ENCODE results near the gene CELF3.

DNA sequence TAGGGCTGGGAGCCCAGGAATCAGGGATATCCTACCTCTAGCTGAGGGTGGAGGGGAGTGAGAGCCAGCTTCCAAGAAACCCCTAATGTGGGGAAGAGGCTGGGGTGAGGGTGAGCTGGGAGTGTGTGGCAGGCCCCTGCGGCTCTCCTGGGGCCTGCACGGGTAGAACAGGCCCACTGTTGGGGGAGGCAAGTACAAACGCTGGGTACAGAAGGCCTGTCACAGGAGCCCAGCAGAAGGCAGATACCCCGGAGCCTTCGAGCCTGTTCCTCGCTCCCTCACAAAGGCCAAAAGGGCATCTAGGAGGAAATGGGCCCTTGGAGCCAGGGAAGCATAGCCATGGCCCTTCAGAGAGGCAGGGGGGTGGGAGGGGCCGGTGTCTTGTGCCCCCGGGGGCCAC lies 13.7 kb downstream of the CELF3 start:
- TF ChIP-seq, protein P1, sequence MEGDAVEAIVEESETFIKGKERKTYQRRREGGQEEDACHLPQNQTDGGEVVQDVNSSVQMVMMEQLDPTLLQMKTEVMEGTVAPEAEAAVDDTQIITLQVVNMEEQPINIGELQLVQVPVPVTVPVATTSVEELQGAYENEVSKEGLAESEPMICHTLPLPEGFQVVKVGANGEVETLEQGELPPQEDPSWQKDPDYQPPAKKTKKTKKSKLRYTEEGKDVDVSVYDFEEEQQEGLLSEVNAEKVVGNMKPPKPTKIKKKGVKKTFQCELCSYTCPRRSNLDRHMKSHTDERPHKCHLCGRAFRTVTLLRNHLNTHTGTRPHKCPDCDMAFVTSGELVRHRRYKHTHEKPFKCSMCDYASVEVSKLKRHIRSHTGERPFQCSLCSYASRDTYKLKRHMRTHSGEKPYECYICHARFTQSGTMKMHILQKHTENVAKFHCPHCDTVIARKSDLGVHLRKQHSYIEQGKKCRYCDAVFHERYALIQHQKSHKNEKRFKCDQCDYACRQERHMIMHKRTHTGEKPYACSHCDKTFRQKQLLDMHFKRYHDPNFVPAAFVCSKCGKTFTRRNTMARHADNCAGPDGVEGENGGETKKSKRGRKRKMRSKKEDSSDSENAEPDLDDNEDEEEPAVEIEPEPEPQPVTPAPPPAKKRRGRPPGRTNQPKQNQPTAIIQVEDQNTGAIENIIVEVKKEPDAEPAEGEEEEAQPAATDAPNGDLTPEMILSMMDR (IDR thresholded peaks at IDR 0.05) = no peak
- no peak for TF ChIP-seq POLR2A (IDR thresholded peaks at IDR 0.05)

Measured in right lobe of liver (tissue), 4 donors.